Measurements from ENCODE around the gene SLC31A1. TPM values are rescaled to one million over a fixed set of nuclear protein-coding genes. Genes with fewer than 3 reads are reported as not detected.

The SLC31A1 gene
- total and polyA plus RNA-seq, 2 donors (not counting 3 experiments of a cell fraction or from before 2014, with no cell fraction given): 13.5 to 22.7 TPM

GRCh38 chr9:113278840-113279239, 57.5 kb downstream of the SLC31A1 start:
- ChIA-PET POLR2A (no interaction called here), CTCF (no interaction called here)
- Histone ChIP-seq H3K4me2 (ENCODE audit: insufficient read depth, low read length) (no peak overlapping the region), H3K4me3 (replicated peaks in 1 of 3; ENCODE audit: insufficient read depth in 1 of 3, low read depth in 1 of 3, low read length in 3 of 3) (no peak overlapping the region), H4K20me1 (replicated peaks; ENCODE audit: control insufficient read depth, extremely low read depth, insufficient read depth, low read length) (no peaks in the 10 kb centered on the region), H3K9me1 (replicated peaks; ENCODE audit: control insufficient read depth, extremely low read depth, insufficient read depth, low read length) (no peaks in the 10 kb centered on the region), H3K9ac (replicated peaks; ENCODE audit: extremely low read depth, insufficient read depth, low read length) (no peak overlapping the region), H3K27me3 (ENCODE audit: control insufficient read depth in 2 of 2, insufficient read depth in 2 of 2, low read length in 2 of 2) (no peaks in the 10 kb centered on the region), H3K4me1 (ENCODE audit: control insufficient read depth, extremely low read depth, insufficient read depth, low read length) (peaks cover 13% of the 10 kb centered on the region), H2AFZ (ENCODE audit: low read depth, low read length) (no peak overlapping the region), H3K27ac (ENCODE audit: insufficient read depth, low read depth, low read length) (no peak overlapping the region), H3K9me3 (replicated peaks; ENCODE audit: control insufficient read depth, insufficient read depth, low read length) (no peaks in the 10 kb centered on the region), H3K79me2 (ENCODE audit: control insufficient read depth, insufficient read depth, low read length) (peaks cover 21% of the 10 kb centered on the region), H3K36me3 (ENCODE audit: control insufficient read depth in 2 of 2, extremely low read depth in 1 of 2, insufficient read depth in 2 of 2, low read length in 2 of 2) (peaks cover 13 to 19% of the 10 kb centered on the region in 2 experiments)
- TF ChIP-seq GATA2 (IDR thresholded peaks at IDR 0.05; ENCODE audit: insufficient read depth, insufficient read length, low read depth, low read length) (no peak), JUN (IDR thresholded peaks at IDR 0.05; ENCODE audit: borderline replicate concordance, insufficient read depth, insufficient read length, low read depth) (no peak), POLR2AphosphoS5 (IDR thresholded peaks at IDR 0.05; ENCODE audit: insufficient read depth, low read depth, low read length) (no peak), FOS (IDR thresholded peaks at IDR 0.05; ENCODE audit: borderline replicate concordance, insufficient read depth, low read length) (no peak), MYC (IDR thresholded peaks at IDR 0.05; ENCODE audit: low read depth, low read length) (no peak), CTCF (IDR thresholded peaks at IDR 0.05; ENCODE audit: extremely low read depth in 1 of 2, insufficient read depth in 1 of 2, low read depth in 1 of 2, low read length in 2 of 2) (no peak), POLR2A (IDR thresholded peaks at IDR 0.05; ENCODE audit: low read depth, low read length) (no peak), MAX (IDR thresholded peaks at IDR 0.05; ENCODE audit: insufficient read depth, insufficient read length) (no peak), EZH2 (IDR thresholded peaks at IDR 0.05; ENCODE audit: borderline replicate concordance, low read depth, low read length, severe bottlenecking) (no peak)
- dilution Hi-C loops (cut with MboI; ENCODE audit: extremely low pct_ligation_motif_present, low sequenced_read_pairs) (no loop called here), intact Hi-C loops (cut with micrococcal nuclease) (loop anchor here (1.0 kb wide), 1 partner anchor 117 kb away; no protein-coding TSS in a partner anchor)
- no TSS peak for BruUV-seq (replicated peaks)
- FAIRE-seq: no peak
- DNase-seq (ENCODE audit: low read depth, low spot score): no peak
